Osteocyte (in vitro differentiated cells): ENCODE data around the gene MED29. TPM values are rescaled to one million over a fixed set of nuclear protein-coding genes. Genes with fewer than 3 reads are reported as not detected.

Source experiments
- DNase-seq: peaks from one replicate; pipeline ENCODE4 v3.0.0; 2021; ENCODE audit warnings: mixed read lengths; ENCODE audit not compliant: unreplicated experiment; ENCODE audit errors: extremely low spot score
- H3K27ac Mint-ChIP-seq: one replicate; pipeline ENCODE4 v1.8.0; 2021; ENCODE audit warnings: mild to moderate bottlenecking, mixed read lengths; ENCODE audit not compliant: unreplicated experiment
- H3K27me3 Mint-ChIP-seq: one replicate; pipeline ENCODE4 v1.8.0; 2021; ENCODE audit warnings: mixed read lengths; ENCODE audit not compliant: unreplicated experiment
- H3K36me3 Mint-ChIP-seq: one replicate; pipeline ENCODE4 v1.8.0; 2021; ENCODE audit warnings: mixed read lengths; ENCODE audit not compliant: unreplicated experiment
- H3K4me1 Mint-ChIP-seq: one replicate; pipeline ENCODE4 v1.8.0; 2021; ENCODE audit warnings: mixed read lengths; ENCODE audit not compliant: unreplicated experiment
- H3K4me3 Mint-ChIP-seq: one replicate; pipeline ENCODE4 v1.8.0; 2021; ENCODE audit warnings: mild to moderate bottlenecking, moderate library complexity, mixed read lengths; ENCODE audit not compliant: unreplicated experiment
- H3K9me3 Mint-ChIP-seq: one replicate; pipeline ENCODE4 v1.8.0; 2021; ENCODE audit warnings: mixed read lengths; ENCODE audit not compliant: unreplicated experiment
- total RNA-seq: library from RNA; stranded (reverse); gene quantifications from 2 replicates; pipeline ENCODE4 v1.2.1, GENCODE V29; 2021
- TF ChIP-seq, protein P1 (sequence below): fragments of 200-600 bp; sonication (generic); IDR thresholded peaks from 2 replicates; pipeline ENCODE4 v1.5.0; 2021; ENCODE audit warnings: antibody characterized with exemption, mild to moderate bottlenecking, moderate library complexity

MED29 gene
- total RNA-seq, 1 donor from 2014 or later, result 37.1 TPM

DNA sequence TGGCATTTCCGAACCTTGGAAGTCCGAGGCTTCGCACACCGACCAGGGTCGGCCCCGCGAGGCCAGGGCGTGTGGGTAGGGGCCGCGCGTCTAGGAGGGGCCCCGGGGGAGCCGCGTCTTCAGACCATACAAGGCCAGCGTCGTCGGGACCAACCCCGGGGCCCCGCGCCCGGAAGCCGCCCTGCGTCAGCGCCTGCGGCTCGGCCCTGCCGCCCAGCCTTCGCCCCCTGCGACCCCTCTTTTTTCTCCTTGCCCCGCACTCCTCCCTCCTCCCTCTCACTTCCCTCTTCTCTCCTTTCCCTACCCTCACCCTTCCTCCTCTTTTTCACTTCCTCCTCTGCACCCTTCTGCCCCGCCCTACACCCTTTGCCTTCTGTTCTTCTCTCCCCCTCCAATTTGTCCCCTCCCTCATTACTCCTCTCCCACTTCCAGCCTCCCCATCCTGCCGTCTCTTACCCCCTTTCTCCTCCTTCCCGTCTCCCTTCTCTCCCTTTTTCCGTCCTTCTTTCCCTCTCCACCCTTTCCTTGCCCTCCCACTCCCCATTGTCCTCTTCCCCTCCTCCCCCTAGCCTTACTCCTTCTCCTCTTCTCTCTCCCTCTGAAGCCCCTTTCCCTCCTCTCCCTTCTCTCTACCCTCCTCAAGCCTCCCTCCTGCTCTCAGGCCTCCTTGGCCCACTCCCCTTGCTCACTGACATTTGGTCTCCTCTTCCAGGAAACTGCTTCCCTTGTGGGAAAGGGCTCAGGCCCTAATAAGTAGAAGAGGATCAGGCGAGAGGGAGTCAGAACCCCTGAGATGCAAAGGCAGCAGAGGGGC, 19.0 kb downstream of the MED29 start:
- Mint-ChIP-seq H3K4me3 (peak overlapping the region; percentile 99), H3K9me3 (no peaks in the 10 kb centered on the region), H3K27me3 (no peaks in the 10 kb centered on the region), H3K36me3 (peaks cover 13% of the 10 kb centered on the region), H3K4me1 (peaks cover 55% of the 10 kb centered on the region), H3K27ac (peak overlapping the region; percentile 96)
- TF ChIP-seq, protein P1, sequence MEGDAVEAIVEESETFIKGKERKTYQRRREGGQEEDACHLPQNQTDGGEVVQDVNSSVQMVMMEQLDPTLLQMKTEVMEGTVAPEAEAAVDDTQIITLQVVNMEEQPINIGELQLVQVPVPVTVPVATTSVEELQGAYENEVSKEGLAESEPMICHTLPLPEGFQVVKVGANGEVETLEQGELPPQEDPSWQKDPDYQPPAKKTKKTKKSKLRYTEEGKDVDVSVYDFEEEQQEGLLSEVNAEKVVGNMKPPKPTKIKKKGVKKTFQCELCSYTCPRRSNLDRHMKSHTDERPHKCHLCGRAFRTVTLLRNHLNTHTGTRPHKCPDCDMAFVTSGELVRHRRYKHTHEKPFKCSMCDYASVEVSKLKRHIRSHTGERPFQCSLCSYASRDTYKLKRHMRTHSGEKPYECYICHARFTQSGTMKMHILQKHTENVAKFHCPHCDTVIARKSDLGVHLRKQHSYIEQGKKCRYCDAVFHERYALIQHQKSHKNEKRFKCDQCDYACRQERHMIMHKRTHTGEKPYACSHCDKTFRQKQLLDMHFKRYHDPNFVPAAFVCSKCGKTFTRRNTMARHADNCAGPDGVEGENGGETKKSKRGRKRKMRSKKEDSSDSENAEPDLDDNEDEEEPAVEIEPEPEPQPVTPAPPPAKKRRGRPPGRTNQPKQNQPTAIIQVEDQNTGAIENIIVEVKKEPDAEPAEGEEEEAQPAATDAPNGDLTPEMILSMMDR, result no peak
- peak; percentile 91 for DNase-seq

DNA sequence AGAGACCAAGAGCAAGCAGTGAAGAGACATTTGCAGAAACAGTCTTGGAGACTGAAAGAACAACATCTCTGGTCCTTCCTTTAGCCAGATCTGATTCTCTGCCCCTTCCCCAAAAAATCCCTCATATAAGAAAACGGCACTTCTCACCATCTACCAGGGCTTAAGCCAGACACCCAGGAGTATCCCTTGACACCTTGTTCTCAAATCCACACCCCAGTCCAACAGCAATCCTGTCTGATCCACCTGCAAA, 19.6 kb downstream of the MED29 start:
- H3K4me3 Mint-ChIP-seq, result peak overlapping the region; percentile 99
- H3K36me3 Mint-ChIP-seq, result peaks cover 13% of the 10 kb centered on the region
- no peaks in the 10 kb centered on the region for H3K27me3 Mint-ChIP-seq
- H3K4me1 Mint-ChIP-seq, result peaks cover 56% of the 10 kb centered on the region
- TF ChIP-seq, protein P1, result no peak
- H3K27ac Mint-ChIP-seq, result peak overlapping the region; percentile 96
- no peak for DNase-seq
- no peaks in the 10 kb centered on the region for H3K9me3 Mint-ChIP-seq

DNA sequence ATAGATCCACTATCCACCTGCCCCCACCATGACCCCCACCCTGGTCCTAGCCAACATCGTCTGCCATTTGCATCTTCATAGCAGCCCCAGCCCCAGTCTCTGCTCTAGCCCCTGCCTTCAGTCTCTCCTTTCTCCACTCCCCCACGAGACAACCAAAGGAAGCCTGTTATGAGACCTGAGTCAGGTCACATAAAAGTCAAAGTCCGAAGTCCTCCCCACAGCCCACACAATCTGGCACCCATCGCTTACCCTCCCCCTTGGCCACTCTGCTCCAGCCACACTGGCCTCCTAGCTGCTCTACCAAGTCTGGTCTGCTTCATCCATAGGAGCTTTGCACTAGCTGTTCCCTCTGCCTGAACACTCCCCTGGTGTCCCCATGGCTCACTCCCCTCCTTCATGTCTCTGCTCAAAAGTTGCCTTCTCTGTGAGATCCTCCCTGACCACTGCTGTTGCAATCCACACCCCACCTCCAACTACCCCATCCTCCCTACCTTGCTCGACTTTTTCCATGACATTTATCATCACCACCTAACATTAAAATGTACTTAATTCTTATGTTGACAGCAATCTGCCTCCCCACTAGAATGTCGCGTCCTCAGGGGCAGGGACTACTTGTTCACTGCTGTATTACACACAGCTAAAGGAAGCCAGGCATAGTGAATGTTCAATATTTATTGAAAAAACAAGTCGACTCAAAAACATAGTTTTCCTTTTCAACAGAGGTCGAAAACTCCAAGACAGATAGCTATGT, 20.1 kb downstream of the MED29 start:
- Mint-ChIP-seq H3K4me1 (peaks cover 56% of the 10 kb centered on the region), H3K9me3 (no peaks in the 10 kb centered on the region), H3K4me3 (peak overlapping the region; percentile 99), H3K27me3 (no peaks in the 10 kb centered on the region), H3K36me3 (peaks cover 13% of the 10 kb centered on the region), H3K27ac (peak overlapping the region; percentile 96)
- TF ChIP-seq, protein P1, result no peak
- DNase-seq, result no peak

DNA sequence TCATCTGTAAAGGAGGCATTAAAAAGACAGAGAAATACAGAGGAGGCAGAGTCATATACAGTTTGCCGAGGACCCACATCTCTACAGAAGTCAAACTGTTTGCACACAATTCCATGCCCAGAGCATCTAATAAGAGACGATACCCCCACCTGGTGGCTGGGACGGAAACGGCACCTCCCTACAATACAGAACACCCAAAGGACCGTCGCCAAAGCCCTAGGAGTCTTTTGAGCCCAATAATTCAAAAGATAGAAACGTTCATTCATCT, 20.6 kb downstream of the MED29 start:
- DNase-seq, result peak; percentile 95
- Mint-ChIP-seq H3K4me3 (peak overlapping the region; percentile 99), H3K9me3 (no peaks in the 10 kb centered on the region), H3K27me3 (no peaks in the 10 kb centered on the region), H3K36me3 (peaks cover 13% of the 10 kb centered on the region), H3K4me1 (peaks cover 58% of the 10 kb centered on the region), H3K27ac (peak overlapping the region; percentile 96)
- TF ChIP-seq, protein P1, result peak; percentile 97

DNA sequence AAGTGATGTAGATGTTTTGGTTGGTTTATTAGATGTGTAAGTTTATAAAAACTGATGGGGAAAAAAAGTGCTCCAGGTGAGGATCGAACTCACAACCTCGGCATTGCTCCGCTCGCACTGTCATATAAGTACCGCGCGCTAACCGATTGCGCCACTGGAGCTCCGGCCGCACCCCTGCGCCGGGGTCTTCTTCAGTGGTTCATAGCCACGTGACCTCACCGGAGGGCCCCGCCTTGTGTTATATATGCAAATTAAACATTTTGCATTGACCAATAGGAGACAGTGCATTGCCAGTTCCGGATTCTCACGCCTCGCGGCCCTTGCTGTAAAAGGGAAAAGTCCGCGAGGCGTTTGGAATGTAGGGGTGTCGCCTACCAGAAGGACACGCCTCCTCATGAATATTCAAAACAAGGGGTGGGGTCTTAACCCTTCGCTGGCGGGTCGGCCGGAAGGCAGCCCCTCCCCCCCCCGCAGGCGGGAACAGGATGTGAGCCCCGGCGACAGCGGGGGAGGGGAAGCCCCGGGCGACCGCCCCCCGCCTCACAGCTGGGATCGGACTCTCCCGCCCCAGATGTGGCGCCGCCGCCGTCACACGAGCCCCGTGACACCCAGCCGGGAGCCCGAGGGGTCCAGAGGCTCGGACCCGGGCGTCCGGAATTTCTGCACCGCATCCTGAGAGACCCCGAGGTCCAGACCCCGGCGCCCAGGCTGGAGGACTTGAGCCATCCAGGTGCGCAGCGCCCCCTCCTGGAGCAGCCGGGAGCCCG, 21.1 kb downstream of the MED29 start, which contains the start of gene PLEKHG2:
Gene PLEKHG2 (plus strand): TSS at position 570 of the 767 bp plus-strand sequence. CDS start 1,418 bp downstream, outside the sequence.
- H3K4me3 Mint-ChIP-seq, result peak within 1 kb of the TSS; percentile 99
- peak; percentile 99 for DNase-seq
- peaks cover 60% of the 10 kb centered on the region for H3K4me1 Mint-ChIP-seq
- peak within 1 kb of the TSS; percentile 97 for H3K27ac Mint-ChIP-seq
- no peaks in the 10 kb centered on the region for H3K27me3 Mint-ChIP-seq
- TF ChIP-seq, protein P1, result peak; percentile 90
- peaks cover 13% of the 10 kb centered on the region for H3K36me3 Mint-ChIP-seq
- H3K9me3 Mint-ChIP-seq, result no peaks in the 10 kb centered on the region
